HepG2 (cell line): ENCODE measurements around the gene CCR5AS.

Experiments used
- ATF6 ChIP-seq: sonication (generic); formaldehyde crosslinking; conservative IDR thresholded peaks from 2 replicates; pipeline ENCODE4 v1.4.0; 2020; ENCODE audit warnings: missing genetic modification reagents
- CTCF ChIP-seq: sonication (generic); formaldehyde crosslinking; IDR thresholded peaks from 2 replicates; pipeline ENCODE4 v1.5.0; 2020; ENCODE audit warnings: mild to moderate bottlenecking, missing genetic modification reagents, moderate library complexity
- MXI1 ChIP-seq: IDR thresholded peaks from 3 replicates; pipeline ENCODE4 v1.6.1; 2012; ENCODE audit warnings: low read depth, low read length, inconsistent platforms, borderline replicate concordance
- PRDM15 ChIP-seq: sonication (generic); formaldehyde crosslinking; IDR thresholded peaks from 2 replicates; pipeline ENCODE4 v1.4.0; 2020; ENCODE audit warnings: missing genetic modification reagents
- ZNF552 ChIP-seq: sonication (generic); formaldehyde crosslinking; IDR thresholded peaks from 2 replicates; pipeline ENCODE4 v1.9.0; 2022; ENCODE audit warnings: missing genetic modification reagents, mild to moderate bottlenecking, borderline replicate concordance
- ZNF644 ChIP-seq: IDR thresholded peaks from 2 replicates; pipeline ENCODE4 v1.6.1; 2016; ENCODE audit warnings: low read depth

GRCh38 chr3:46356909-46357308, 50.0 kb downstream of the CCR5AS start:
- no peak for TF ChIP-seq PRDM15
- TF ChIP-seq MXI1 = no peak
- TF ChIP-seq ATF6 (CRISPR knock-in tag) = no peak
- TF ChIP-seq ZNF552 (CRISPR knock-in tag) = no peak
- no peak for TF ChIP-seq ZNF644
- no peak for TF ChIP-seq CTCF
